ENCODE data around the gene CLEC5A. TPM values are rescaled to one million over a fixed set of nuclear protein-coding genes. Genes with fewer than 3 reads are reported as not detected.

Gene CLEC5A
- total RNA-seq, 1 experiment from 2014 or later: not detected

- H3K4me1 Mint-ChIP-seq: peaks cover 8 to 14% of the 10 kb centered on the region in 2 experiments
- Histone ChIP-seq H2AFZ (ENCODE audit: low read length) (peak overlapping the region; percentile 60), H3K23ac (ENCODE audit: insufficient read length, low read depth, low read length) (no peak overlapping the region), H4K91ac (ENCODE audit: insufficient read length, low read depth, low read length) (no peak overlapping the region), H4K5ac (ENCODE audit: insufficient read length, low read depth, low read length) (no peak overlapping the region), H3K14ac (ENCODE audit: insufficient read depth, low read length) (no peak overlapping the region), H3K4me2 (ENCODE audit: insufficient read depth, insufficient read length, low read length) (peak overlapping the region; percentile 39), H3K18ac (ENCODE audit: insufficient read length, low read depth, low read length) (peak overlapping the region; percentile 56), H3K23me2 (ENCODE audit: insufficient read length, low read depth, low read length, poor library complexity, severe bottlenecking) (no peaks in the 10 kb centered on the region), H2AK5ac (ENCODE audit: insufficient read length, low read length) (no peak overlapping the region), H3K9me3 (ENCODE audit: control insufficient read depth, low read depth, low read length) (peaks cover 6% of the 10 kb centered on the region), H3K27me3 (ENCODE audit: insufficient read depth, low read length) (no peaks in the 10 kb centered on the region), H4K20me1 (ENCODE audit: control insufficient read depth, insufficient read depth, insufficient read length) (no peaks in the 10 kb centered on the region), H4K8ac (replicated peaks; ENCODE audit: insufficient read length, low read depth, low read length) (no peak overlapping the region), H3K4ac (ENCODE audit: low read depth, low read length) (no peak overlapping the region), H2BK12ac (ENCODE audit: insufficient read length, low read depth, low read length) (no peak overlapping the region), H3K27ac (ENCODE audit: insufficient read length, low read depth, low read length) (no peak overlapping the region), H2BK20ac (ENCODE audit: low read depth, low read length, poor library complexity, severe bottlenecking) (no peak overlapping the region), H3T11ph (ENCODE audit: low read length) (no peak overlapping the region), H3K79me2 (ENCODE audit: insufficient read depth, low read length) (no peaks in the 10 kb centered on the region), H2BK120ac (ENCODE audit: low read depth, low read length, poor library complexity, severe bottlenecking) (no peak overlapping the region), H2BK15ac (ENCODE audit: low read depth, low read length) (no peak overlapping the region), H3K9ac (ENCODE audit: extremely low read depth, insufficient read length, low read length) (no peak overlapping the region), H3K4me1 (ENCODE audit: insufficient read depth, low read length) (no peaks in the 10 kb centered on the region), H3K79me1 (ENCODE audit: insufficient read depth, low read depth, low read length, poor library complexity, severe bottlenecking) (no peaks in the 10 kb centered on the region), H2BK5ac (ENCODE audit: insufficient read length, low read length) (no peak overlapping the region), H3K56ac (ENCODE audit: insufficient read length, low read depth, low read length) (no peak overlapping the region)
- WGBS (ENCODE audit: extremely low coverage, insufficient read length, low lambda C conversion rate): no CpG with 5 or more reads among the region's 21 CpGs
- H3K27me3 Mint-ChIP-seq (ENCODE audit: low read depth): peaks cover 14% of the 10 kb centered on the region; the same call in 1 of the 2 replicates
- no peaks in the 10 kb centered on the region; a peak in 1 of 5 replicates for H3K9me3 Mint-ChIP-seq
- H3K4me3 Mint-ChIP-seq: peak overlapping the region in 1 of 2 experiments; percentile 64; a peak in 2 of 5 replicates
- DNase-seq: peak; percentile 90
- no peaks in the 10 kb centered on the region; a peak in 1 of 7 replicates for H3K36me3 Mint-ChIP-seq (ENCODE audit: insufficient read depth in 1 of 3, low read depth in 3 of 3)
- TF ChIP-seq, protein P1, sequence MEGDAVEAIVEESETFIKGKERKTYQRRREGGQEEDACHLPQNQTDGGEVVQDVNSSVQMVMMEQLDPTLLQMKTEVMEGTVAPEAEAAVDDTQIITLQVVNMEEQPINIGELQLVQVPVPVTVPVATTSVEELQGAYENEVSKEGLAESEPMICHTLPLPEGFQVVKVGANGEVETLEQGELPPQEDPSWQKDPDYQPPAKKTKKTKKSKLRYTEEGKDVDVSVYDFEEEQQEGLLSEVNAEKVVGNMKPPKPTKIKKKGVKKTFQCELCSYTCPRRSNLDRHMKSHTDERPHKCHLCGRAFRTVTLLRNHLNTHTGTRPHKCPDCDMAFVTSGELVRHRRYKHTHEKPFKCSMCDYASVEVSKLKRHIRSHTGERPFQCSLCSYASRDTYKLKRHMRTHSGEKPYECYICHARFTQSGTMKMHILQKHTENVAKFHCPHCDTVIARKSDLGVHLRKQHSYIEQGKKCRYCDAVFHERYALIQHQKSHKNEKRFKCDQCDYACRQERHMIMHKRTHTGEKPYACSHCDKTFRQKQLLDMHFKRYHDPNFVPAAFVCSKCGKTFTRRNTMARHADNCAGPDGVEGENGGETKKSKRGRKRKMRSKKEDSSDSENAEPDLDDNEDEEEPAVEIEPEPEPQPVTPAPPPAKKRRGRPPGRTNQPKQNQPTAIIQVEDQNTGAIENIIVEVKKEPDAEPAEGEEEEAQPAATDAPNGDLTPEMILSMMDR (conservative IDR thresholded peaks at IDR 0.05): peak; percentile 98
- H3K27ac Mint-ChIP-seq: peak overlapping the region in 1 of 3 experiments; percentile 87; a peak in 1 of 7 replicates
These were observed 29.2 kb upstream of the CLEC5A start for GRCh38 chr7:141975806-141976523.
